G401 (cell line): ENCODE measurements around the gene PHKG1. TPM values are rescaled to one million over a fixed set of nuclear protein-coding genes. Genes with fewer than 3 reads are reported as not detected.
A peak's percentile ranks its signal among the peaks of the same experiment; 100 is the strongest.
"Not testable (repeated sequence)": the region's sequence is repeated elsewhere in the genome, so short reads cannot be mapped to it uniquely, and the experiment has no call there.

Source experiments
- DNase-seq: peaks from one replicate; pipeline ENCODE4 v3.0.0-alpha.2; 2015; ENCODE audit warnings: low spot score
- in situ Hi-C: cut with HindIII; loops from 2 replicates; pipeline ENCODE4 v1.10.0; 2016; ENCODE audit warnings: low sequenced_read_pairs, mixed read lengths
- total RNA-seq: library from RNA; depleted of rRNA; stranded (reverse); fragments of >200 nt; shearing (Covaris generic); gene quantifications from 2 replicates; pipeline ENCODE4 v1.2.3, GENCODE V29; 2014

The PHKG1 gene
- total RNA-seq, 1 experiment from 2014 or later = not detected

DNA sequence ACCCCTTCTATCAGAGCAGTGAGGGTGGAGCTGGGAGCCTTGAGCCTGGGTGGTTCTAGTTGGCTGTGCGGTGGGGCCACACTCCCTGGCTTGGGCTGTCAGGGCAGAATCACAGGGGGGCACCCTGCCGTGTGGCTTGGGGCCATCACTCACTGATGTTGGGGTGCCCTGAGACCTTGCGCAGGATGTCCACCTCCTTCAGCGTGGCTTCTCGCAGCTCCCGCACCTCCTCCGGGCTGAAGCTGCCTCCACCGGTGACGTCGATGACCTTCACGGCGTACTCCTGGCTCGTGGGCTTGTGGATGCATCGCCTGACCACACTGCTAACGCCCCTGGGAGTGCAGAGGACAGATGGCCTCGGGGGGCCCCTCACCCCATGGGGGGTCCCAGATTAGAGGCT, 5.3 kb downstream of the PHKG1 start:
- no peak for DNase-seq
- in situ Hi-C loops = no loop called here

DNA sequence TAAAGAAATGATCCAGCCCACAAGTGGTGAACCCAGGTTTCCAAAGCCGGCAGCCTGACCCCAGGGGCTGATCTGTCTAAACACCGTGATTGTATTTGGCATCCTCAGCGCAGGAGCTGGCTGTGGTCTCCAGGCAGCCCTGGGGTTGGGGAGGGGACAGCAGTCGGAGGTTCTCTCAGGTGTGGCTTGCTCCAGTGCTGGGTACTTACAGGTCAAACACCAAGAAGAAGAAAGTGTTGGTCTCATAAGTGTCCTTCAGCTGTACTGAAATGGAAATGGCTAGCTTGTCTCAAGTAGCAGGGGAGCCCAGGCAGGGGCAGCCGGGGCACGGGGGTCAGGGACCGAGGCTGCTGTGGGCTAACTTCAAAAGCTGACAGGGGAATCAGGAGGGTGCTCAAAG, 6.0 kb downstream of the PHKG1 start:
- no peak for DNase-seq
- in situ Hi-C loops = no loop called here

DNA sequence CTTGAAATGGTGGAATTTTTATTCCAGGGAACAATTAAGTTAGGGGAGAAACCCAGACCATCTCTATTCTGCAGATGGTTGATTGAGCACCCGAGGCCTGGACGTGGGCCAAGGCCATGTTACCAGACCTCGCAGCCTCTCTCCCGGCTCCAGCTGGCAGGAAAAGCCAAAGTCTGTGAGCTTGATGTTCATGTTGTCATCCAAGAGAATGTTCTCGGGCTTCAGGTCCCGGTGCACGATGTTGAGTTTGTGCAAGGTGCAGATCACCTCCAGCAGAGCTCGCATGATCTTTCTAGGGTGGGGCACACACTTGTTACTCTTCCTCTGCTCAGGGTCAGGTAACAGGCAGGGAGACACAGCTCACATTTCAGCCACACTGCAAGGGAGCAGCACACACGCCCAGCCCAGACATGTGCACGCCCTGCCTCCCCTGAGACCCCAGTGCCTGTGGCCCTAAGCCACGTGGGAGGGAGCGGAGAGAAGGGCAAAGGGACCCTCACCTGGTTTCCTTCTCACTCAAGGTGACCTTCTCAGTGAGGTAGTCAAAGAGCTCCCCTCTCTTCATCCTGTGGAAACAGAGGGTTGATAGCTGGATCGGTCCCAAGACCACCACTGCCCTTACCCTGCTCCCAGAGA, 9.5 kb downstream of the PHKG1 start:
- DNase-seq = peak; percentile 86
- in situ Hi-C loops = no loop called here

DNA sequence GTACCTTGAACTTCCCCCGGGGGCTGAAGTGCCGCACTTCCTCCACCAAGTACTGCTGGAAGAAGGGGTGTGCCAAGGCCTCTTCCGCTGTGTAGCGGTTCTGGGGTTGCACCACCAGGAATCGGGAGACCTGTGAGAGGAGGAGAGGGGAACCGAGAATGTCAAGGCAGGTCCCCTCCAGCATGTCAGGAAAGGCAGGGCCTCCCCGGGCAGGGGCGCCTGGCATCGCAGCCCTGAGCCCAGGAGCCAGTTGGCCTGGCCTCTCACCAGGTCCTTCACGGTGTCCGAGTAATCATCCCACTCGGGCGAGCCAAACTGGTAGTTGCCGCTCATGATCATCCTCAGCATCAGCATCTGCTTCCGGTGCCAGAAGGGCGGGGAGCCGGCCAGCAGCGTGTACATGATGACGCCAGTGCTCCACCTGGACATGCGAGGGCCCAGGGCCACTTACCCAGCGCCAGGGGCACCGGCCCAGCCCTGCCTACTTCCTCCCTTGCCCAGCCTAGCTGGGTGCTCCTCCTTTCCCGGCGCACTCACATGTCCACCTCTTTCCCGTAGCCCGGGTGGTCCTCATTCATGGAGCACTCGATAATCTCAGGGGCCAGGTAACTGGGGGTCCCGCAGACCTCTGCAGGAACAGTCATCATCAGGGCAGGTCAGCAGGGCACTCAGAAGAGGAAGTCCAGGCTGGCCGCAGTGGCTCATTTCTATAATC, 11.0 kb downstream of the PHKG1 start:
- no peak for DNase-seq
- in situ Hi-C loops = no loop called here

DNA sequence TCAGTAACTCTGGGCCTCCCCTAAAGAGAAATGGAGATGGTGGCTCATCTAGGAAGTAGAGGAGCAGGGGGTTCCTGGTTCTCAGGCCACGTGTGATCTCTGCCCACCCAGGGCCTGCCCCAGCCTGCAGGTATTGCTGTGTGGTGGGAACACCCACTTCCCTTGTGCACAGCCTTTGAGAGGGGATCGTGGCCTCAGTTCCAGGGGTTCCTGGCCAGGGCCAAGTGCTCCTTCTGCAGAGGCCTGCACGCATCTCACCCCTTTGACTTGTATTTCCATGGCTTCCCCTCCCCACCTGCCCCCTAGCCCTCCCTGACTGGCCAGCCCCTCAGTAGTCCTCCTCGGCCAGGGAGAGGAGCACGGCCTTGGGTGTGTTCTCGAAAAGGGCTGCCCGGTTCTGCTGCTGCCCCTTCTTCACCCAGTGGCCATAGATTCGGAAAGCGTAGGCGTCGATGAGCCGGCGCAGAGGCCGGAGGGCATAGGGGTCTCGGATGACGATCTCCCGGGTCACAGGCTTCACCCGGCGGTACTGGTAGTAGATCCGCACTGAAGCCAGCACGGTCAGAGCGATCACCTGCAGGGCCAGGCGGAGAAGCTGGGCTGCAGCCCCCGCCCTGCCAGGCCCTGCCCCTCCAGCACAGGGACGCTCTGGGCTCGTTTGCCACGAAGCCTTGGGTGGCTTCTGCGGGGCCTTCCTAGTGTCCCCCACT, 11.9 kb downstream of the PHKG1 start:
- in situ Hi-C loops, DNase-seq: not testable (repeated sequence)

DNA sequence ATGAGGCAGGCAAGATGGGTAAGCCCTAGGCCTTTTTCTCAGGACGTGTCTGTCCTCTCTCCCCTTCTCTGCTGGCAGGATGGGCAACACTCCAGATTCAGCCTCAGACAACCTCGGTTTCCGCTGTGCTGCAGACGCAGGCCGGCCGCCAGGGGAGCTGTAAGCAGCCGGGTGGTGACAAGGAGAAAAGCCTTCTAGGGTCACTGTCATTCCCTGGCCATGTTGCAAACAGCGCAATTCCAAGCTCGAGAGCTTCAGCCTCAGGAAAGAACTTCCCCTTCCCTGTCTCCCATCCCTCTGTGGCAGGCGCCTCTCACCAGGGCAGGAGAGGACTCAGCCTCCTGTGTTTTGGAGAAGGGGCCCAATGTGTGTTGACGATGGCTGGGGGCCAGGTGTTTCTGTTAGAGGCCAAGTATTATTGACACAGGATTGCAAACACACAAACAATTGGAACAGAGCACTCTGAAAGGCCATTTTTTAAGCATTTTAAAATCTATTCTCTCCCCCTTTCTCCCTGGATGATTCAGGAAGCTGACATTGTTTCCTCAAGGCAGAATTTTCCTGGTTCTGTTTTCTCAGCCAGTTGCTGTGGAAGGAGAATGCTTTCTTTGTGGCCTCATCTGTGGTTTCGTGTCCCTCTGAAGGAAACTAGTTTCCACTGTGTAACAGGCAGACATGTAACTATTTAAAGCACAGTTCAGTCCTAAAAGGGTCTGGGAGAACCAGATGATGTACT, 13.1 kb downstream of the PHKG1 start:
- DNase-seq = peak; percentile 93
- in situ Hi-C loops = no loop called here

DNA sequence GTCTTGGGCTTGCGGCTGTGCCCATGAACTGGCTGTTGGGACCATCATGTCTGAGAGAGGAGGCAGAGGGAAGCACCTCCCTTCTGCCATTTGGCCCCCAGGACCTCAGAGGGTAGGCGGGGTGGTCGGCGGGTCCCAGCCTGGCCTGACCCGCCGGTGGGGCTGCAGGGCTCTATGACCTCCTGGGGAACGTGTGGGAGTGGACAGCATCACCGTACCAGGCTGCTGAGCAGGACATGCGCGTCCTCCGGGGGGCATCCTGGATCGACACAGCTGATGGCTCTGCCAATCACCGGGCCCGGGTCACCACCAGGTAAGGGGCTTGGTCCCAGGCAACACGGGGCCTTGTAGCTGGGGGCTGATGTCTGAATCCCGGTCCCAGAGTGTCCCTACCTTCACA, 14.6 kb downstream of the PHKG1 start:
- no peak for DNase-seq
- in situ Hi-C loops = no loop called here

- in situ Hi-C loops = no loop called here
- DNase-seq = no peak
These were observed 15.1 kb downstream of the PHKG1 start for GRCh38 chr7:56077681-56078080.

DNA sequence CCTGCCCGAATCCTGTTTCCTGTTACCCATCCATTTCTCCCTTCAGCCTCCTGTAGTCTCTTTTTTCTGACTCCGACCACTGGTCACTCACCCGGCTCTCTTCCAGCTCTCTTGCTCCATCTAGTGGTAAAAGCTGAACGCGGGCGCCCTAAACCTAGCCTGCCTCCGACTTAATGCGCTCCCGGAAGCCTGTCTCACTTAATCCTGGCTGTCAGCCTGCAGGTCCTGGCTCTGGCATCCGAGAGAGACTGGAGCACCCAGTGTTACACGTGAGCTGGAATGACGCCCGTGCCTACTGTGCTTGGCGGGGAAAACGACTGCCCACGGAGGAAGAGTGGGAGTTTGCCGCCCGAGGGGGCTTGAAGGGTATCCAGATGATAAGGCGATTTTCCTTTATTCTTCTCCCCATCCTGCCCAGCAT, 18.4 kb downstream of the PHKG1 start:
- peak; percentile 81 for DNase-seq

GRCh38 chr7:56066376-56066775, 26.4 kb downstream of the PHKG1 start:
- DNase-seq, in situ Hi-C loops: not testable (repeated sequence)

More for the DNA sequence above, 18.4 kb downstream of the PHKG1 start:
- in situ Hi-C loops = no loop called here

GRCh38 chr7:56063882-56064625, 28.7 kb downstream of the PHKG1 start, which contains the start of gene SUMF2:
Gene SUMF2, plus strand, starts transcription at chr7:56064286. Its CDS starts 26 bp downstream, at chr7:56064312.
- in situ Hi-C loops = no loop called here

GRCh38 chr7:56063500-56063881, 29.3 kb downstream of the PHKG1 start:
- peak; percentile 32 for DNase-seq
- in situ Hi-C loops = no loop called here

More at GRCh38 chr7:56063882-56064625, 28.7 kb downstream of the PHKG1 start, which contains the start of gene SUMF2:
- DNase-seq = peak; percentile 90

DNA sequence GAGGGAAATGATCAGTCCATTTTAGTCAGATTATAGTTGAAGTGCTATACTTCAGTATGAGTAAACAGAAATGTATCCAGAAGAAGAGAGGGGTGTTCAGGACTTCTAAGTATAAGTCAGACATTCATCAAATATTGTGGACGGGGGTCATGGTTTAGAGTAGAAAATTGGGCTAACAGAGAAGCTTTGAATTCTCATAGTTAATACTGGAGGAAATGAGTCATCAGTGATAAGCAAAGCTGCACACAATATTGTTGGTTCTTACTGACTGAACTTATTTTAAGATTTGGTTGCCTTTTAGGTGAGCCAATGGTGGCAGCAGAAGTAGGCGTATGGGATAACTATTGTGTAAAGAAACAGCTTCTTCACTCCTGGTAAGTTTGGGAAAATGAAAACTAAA, 30.4 kb downstream of the PHKG1 start:
- no peak for DNase-seq
- in situ Hi-C loops = no loop called here

- no peak for DNase-seq
- in situ Hi-C loops = no loop called here
These were observed 38.8 kb downstream of the PHKG1 start for GRCh38 chr7:56053993-56054392.

DNA sequence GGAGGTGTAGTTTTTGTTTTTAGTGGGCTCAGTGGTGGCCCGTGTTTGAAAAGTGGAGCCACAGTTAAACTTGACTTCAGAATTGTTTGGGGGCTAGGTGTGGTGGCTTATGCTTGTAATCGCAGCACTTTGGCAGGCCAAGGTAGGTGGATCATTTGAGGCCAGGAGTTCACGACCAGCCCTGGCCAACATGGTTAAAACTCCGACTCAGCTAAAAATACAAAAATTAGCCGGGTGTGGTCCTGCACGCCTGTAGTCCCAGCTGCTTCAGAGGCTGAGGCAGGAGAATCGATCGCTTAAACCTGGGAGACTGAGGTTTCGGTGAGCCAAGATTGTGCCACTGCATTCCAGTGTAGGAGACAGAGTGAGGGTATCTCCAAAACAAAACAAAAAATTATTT, 39.4 kb downstream of the PHKG1 start:
- in situ Hi-C loops = no loop called here
- DNase-seq = no peak

GRCh38 chr7:56051339-56052191, 41.2 kb downstream of the PHKG1 start, which contains the start of the genes CCT6A and PSPH:
Gene CCT6A, plus strand, starts transcription at chr7:56051765. Its CDS starts 84 bp downstream, at chr7:56051849.
Gene PSPH, minus strand, starts transcription at chr7:56051444. Its CDS starts 30,232 bp downstream, at chr7:56021212.
- peak; percentile 97 for DNase-seq
- in situ Hi-C loops = no loop called here

- in situ Hi-C loops = no loop called here
- DNase-seq = no peak
These were observed 41.8 kb downstream of the PHKG1 start for GRCh38 chr7:56051053-56051338.

- DNase-seq, in situ Hi-C loops: not testable (repeated sequence)
These were observed 44.0 kb downstream of the PHKG1 start for GRCh38 chr7:56048763-56049162.
